ENCODE data around the gene ZNF862.

Gene ZNF862

GRCh38 chr7:149870701-149871483, 32.7 kb downstream of the ZNF862 start:
- CTCF ChIA-PET: interaction anchor here (0.7 kb wide), 1 partner anchor 129 kb away, joined by 3 read pairs; no protein-coding TSS in a partner anchor
- TF ChIP-seq CTCF (conservative IDR thresholded peaks at IDR 0.05; ENCODE audit: low read depth): no peak
- DNase-seq (ENCODE audit: low spot score): no peak
- no peak overlapping the region for H3K27ac ChIP-seq
- POLR2A ChIA-PET (ENCODE audit: low non-redundant PET): no interaction called here

GRCh38 chr7:149871576-149871975, 33.4 kb downstream of the ZNF862 start:
- TF ChIP-seq CTCF (conservative IDR thresholded peaks at IDR 0.05; ENCODE audit: low read depth): no peak
- POLR2A ChIA-PET (ENCODE audit: low non-redundant PET): interaction anchor here (0.6 kb wide), 1 partner anchor 992 kb away, joined by 4 read pairs; no protein-coding TSS in a partner anchor
- CTCF ChIA-PET: interaction anchor here (0.6 to 0.7 kb wide), 2 partner anchors 130 to 1375 kb away, joined by 3 read pairs; no protein-coding TSS in a partner anchor
- DNase-seq (ENCODE audit: low spot score): no peak
- H3K27ac ChIP-seq: no peak overlapping the region

DNA sequence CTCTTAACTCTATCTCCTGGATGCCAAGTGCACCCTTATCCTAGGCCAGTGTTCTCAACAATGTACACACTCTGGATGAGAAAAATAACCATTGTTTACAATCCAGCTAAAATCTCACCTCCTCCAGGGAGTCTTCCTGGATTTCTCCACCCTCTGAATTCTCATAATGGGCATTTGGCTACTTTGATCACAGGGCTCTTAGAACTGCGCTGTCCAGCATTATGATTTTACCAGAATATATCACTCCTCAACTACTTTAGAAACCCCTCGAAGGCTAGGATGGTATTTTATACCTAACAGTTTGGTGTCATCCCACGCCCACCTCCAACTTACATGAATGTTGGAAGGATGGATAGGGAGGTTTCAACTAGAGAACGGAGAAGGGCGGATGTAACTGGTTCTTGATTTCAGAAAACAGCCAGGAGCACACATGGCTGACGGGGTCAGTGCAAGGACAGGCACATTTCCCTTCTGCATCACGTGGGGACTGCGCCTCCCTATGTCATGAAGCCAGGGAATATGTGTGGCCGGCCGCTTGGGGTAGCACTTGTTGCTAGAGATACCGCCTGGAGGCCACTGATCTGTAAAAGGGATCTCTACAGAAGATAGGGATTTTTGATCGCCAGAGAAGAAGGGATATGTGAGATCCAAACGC, 34.4 kb downstream of the ZNF862 start:
- peak; percentile 42 for TF ChIP-seq CTCF (conservative IDR thresholded peaks at IDR 0.05; ENCODE audit: low read depth)
- ChIA-PET POLR2A (ENCODE audit: low non-redundant PET) (interaction anchor here (0.7 kb wide), 1 partner anchor 13 kb away, joined by 6 read pairs; no protein-coding TSS in a partner anchor), CTCF (interaction anchor here (0.6 kb wide), 1 partner anchor 1374 kb away, joined by 3 read pairs; no protein-coding TSS in a partner anchor)
- peak; percentile 66 for DNase-seq (ENCODE audit: low spot score)
- H3K27ac ChIP-seq: peak overlapping the region; percentile 75

GRCh38 chr7:149873074-149873969, 35.1 kb downstream of the ZNF862 start, which contains the start of gene ATP6V0E2:
ATP6V0E2 (plus strand) TSS chr7:149873969; CDS start chr7:149874066, 97 bp downstream.
- DNase-seq (ENCODE audit: low spot score): peak; percentile 98
- H3K27ac ChIP-seq: peak within 1 kb of the TSS; percentile 75
- ChIA-PET CTCF (no interaction called here), POLR2A (ENCODE audit: low non-redundant PET) (no interaction called here)
- no peak for TF ChIP-seq CTCF (conservative IDR thresholded peaks at IDR 0.05; ENCODE audit: low read depth)

DNA sequence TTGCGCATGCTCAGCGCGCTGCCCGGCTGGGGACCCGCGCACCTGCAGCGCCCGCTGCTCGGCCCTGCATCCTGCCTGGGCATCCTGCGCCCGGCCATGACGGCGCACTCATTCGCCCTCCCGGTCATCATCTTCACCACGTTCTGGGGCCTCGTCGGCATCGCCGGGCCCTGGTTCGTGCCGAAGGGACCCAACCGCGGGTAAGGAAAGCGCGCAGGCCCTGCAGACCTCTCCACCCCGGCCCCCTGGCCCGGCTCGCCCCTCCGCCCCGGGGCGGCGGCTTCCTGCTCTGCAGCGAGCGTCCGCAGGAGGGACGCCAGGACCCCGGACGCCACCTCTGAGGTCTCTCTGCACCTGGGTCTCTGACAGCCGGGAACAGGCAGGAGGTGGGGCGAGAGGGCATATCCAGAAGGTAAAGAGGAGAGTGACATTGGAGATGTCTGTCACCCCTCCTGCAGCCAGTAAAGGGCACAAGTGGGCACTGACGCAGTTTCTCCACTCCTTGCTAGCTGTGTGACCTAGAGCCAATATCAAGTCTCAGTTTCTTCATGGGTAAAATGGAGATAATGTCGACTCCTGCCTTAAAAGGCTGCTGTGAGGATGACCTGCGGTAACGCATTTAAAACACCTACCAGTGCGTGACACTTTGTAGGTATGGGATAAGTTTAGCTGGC, 35.9 kb downstream of the ZNF862 start:
- H3K27ac ChIP-seq: no peak overlapping the region; the same call in 1 of the 2 replicates
- no peak for TF ChIP-seq CTCF (conservative IDR thresholded peaks at IDR 0.05; ENCODE audit: low read depth)
- DNase-seq (ENCODE audit: low spot score): no peak
- ChIA-PET CTCF (no interaction called here), POLR2A (ENCODE audit: low non-redundant PET) (no interaction called here)

Data from RWPE1 (cell line).